Transverse colon (tissue), 4 donors: ENCODE data around the gene HOXC13. TPM values are rescaled to one million over a fixed set of nuclear protein-coding genes. Genes with fewer than 3 reads are reported as not detected.
A peak's percentile ranks its signal among the peaks of the same experiment; 100 is the strongest.

Source experiments
- DNase-seq: peaks from one replicate; pipeline ENCODE4 v3.0.0-alpha.2; 2019
- H3K27ac ChIP-seq, 4 donors: fragments of 200-600 bp; sonication (generic); 2 replicates each; pipeline ENCODE4 v1.5.1; 2016 to 2018; ENCODE audit warnings: inconsistent platforms in 4 of 4
- H3K27me3 ChIP-seq: fragments of 200-600 bp; sonication (generic); 2 replicates; pipeline ENCODE4 v1.5.1; 2017; ENCODE audit warnings: inconsistent platforms
- H3K36me3 ChIP-seq, 4 donors: fragments of 200-600 bp; sonication (generic); 2 replicates each; pipeline ENCODE4 v1.5.1; 2017 to 2019; ENCODE audit warnings: inconsistent platforms in 4 of 4
- H3K4me1 ChIP-seq, 4 donors: fragments of 200-600 bp; sonication (generic); 2 replicates each; pipeline ENCODE4 v1.5.1; 2017 to 2020; ENCODE audit warnings: inconsistent platforms in 4 of 4
- H3K4me3 ChIP-seq, 4 donors: fragments of 200-600 bp; sonication (generic); 1 replicate in 1 of 4; 2 replicates in 3 of 4; pipeline versions ENCODE4 v1.5.1 to v1.6.1; 2017 to 2019; ENCODE audit warnings: inconsistent platforms in 4 of 4
- H3K9me3 ChIP-seq, 2 donors: fragments of 200-600 bp; sonication (generic); 2 replicates each; pipeline ENCODE4 v1.5.1; 2017 to 2019; ENCODE audit warnings: inconsistent platforms in 2 of 2
- CTCF ChIP-seq, 5 experiments: fragments of 200-600 bp in 3 of 5; fragments of 450-650 bp in 2 of 5; sonication (generic) in 3 of 5; IDR thresholded peaks; 1 replicate in 2 of 5; 2 replicates in 3 of 5; pipeline ENCODE4 v1.5.1; 2016 to 2017; ENCODE audit warnings: antibody characterized with exemption in 5 of 5, inconsistent platforms in 3 of 5, mild to moderate bottlenecking in 2 of 5, moderate library complexity in 1 of 5
- EP300 ChIP-seq: sonication (generic); formaldehyde crosslinking; IDR thresholded peaks from one replicate; pipeline ENCODE4 v1.6.1; 2017; ENCODE audit warnings: antibody characterized with exemption, low read depth
- POLR2A ChIP-seq: fragments of 450-650 bp; IDR thresholded peaks from one replicate; pipeline ENCODE4 v1.6.1; 2016; ENCODE audit warnings: antibody characterized with exemption, mild to moderate bottlenecking, moderate library complexity
- POLR2AphosphoS5 ChIP-seq, 3 donors: sonication (generic); formaldehyde crosslinking; IDR thresholded peaks; one replicate each; pipeline ENCODE4 v1.6.1; 2016; ENCODE audit warnings: antibody characterized with exemption in 3 of 3
- WGBS, 2 donors: methylation state at CpG; one replicate each; pipeline ENCODE4 v1.1.5; 2018; ENCODE audit warnings: low coverage in 1 of 2; 5-methylcytosine and 5-hydroxymethylcytosine counted together
- in situ Hi-C, 4 donors: fragments of 200-750 bp; cut with MboI; loops; one replicate each; pipeline versions ENCODE4 v1.15.0 to v1.15.1; 2017; ENCODE audit warnings: low sequenced_read_pairs in 3 of 4, low pct_ligation_motif_present in 1 of 4, low pct_unique_long_range_greater_than_20kb in 1 of 4
- intact Hi-C: fragments of 100-400 bp; cut with DNase I; formaldehyde crosslinking; loops from one replicate; pipeline ENCODE4 v1.15.1; 2023; ENCODE audit warnings: low total_unique reads
- total RNA-seq, 4 donors: library from RNA; depleted of rRNA; stranded (reverse); fragments of >200 nt; gene quantifications; one replicate each; pipeline ENCODE4 v1.1.0, GENCODE V29; 2016

The HOXC13 gene, protein sequence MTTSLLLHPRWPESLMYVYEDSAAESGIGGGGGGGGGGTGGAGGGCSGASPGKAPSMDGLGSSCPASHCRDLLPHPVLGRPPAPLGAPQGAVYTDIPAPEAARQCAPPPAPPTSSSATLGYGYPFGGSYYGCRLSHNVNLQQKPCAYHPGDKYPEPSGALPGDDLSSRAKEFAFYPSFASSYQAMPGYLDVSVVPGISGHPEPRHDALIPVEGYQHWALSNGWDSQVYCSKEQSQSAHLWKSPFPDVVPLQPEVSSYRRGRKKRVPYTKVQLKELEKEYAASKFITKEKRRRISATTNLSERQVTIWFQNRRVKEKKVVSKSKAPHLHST
- total RNA-seq, result not detected

DNA sequence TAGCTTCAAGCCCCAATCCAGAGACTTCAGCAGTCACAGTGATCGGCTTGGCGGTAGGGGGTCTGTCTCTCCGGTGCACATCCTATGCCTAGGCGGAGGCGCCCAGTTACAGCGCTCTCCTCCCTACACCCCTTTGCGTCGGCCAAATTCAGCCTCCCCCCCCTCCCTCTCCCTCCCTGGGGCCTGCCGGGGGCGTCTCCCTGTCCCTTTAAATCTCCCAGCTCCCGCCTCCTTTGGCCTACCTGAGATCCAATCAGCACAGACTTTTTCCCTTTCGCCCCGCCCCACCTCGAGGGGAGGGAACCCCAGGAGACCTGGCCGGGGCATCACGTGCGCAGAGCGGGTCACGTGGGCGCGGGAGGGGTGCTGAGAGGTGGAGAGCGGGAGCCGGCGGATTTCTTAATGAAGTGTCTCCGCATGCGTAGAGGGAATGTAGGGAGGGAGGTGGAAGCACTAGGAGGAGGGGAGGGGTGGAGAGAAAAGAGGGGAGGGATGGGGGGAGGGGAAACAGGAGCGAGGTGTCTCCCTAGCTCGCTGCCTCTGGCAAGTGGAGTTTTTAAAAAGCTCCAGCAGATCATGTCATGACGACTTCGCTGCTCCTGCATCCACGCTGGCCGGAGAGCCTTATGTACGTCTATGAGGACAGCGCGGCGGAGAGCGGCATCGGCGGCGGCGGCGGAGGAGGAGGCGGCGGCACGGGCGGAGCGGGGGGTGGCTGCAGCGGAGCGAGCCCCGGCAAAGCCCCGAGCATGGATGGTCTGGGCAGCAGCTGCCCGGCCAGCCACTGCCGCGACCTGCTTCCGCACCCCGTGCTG lies at the start of gene HOXC13:
Gene HOXC13 (plus strand): TSS at position 506 of the 815 bp plus-strand sequence. CDS start 76 bp downstream, at position 582.
- no peak for TF ChIP-seq CTCF (IDR thresholded peaks at IDR 0.05)
- TF ChIP-seq EP300, result no peak
- TF ChIP-seq POLR2A, result no peak
- in situ Hi-C loops, result no loop called here

DNA sequence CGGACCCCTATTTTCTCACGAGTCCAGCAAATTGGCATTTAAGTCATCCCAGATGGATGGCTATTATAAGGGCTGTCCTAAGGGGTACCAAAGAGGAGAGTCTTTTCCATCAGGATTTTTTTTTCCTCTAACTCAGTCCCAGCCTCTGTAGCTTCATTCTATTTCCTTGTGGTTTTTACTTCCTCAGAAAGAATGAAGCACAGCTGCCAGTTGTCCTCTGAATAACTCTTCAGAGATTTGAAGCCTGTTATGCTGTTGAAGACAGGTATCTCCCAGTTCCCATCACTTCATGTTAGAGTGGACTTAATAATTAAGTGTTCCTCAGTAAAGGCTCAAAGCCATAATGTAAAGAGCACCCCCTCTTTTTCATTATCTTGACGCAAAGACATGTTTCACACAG lies 48.5 kb upstream of the HOXC13 start:
- no peak overlapping the region for H3K4me3 ChIP-seq
- intact Hi-C loops, result no loop called here
- TF ChIP-seq POLR2AphosphoS5 (IDR thresholded peaks at IDR 0.05) (no peak), POLR2A (no peak), EP300 (no peak), CTCF (IDR thresholded peaks at IDR 0.05) (no peak)
- H3K9me3 ChIP-seq, result no peaks in the 10 kb centered on the region
- H3K4me1 ChIP-seq, result no peaks in the 10 kb centered on the region
- H3K27me3 ChIP-seq, result peaks cover 74% of the 10 kb centered on the region
- H3K36me3 ChIP-seq, result no peaks in the 10 kb centered on the region
- no peak for DNase-seq
- H3K27ac ChIP-seq, result no peak overlapping the region
- WGBS, 2 donors, result 81 to 89% methylated on average over 3 of the region's 3 CpGs
- in situ Hi-C loops, result no loop called here

More for the DNA sequence above, at the start of gene HOXC13:
- peaks cover 0 to 12% (median 3%) of the 10 kb centered on the region in 4 donors for H3K4me1 ChIP-seq
- H3K4me3 ChIP-seq, result peak within 1 kb of the TSS in 1 of 4 donors; percentile 15
- DNase-seq, result no peak
- peaks cover 100% of the 10 kb centered on the region for H3K27me3 ChIP-seq
- WGBS, 2 donors, result 17 to 19% methylated on average over 5 to 53 of the region's 56 CpGs
- H3K9me3 ChIP-seq, result no peaks in the 10 kb centered on the region
- intact Hi-C loops, result no loop called here
- no peak within 1 kb of the TSS for H3K27ac ChIP-seq
- H3K36me3 ChIP-seq, result no peaks in the 10 kb centered on the region

DNA sequence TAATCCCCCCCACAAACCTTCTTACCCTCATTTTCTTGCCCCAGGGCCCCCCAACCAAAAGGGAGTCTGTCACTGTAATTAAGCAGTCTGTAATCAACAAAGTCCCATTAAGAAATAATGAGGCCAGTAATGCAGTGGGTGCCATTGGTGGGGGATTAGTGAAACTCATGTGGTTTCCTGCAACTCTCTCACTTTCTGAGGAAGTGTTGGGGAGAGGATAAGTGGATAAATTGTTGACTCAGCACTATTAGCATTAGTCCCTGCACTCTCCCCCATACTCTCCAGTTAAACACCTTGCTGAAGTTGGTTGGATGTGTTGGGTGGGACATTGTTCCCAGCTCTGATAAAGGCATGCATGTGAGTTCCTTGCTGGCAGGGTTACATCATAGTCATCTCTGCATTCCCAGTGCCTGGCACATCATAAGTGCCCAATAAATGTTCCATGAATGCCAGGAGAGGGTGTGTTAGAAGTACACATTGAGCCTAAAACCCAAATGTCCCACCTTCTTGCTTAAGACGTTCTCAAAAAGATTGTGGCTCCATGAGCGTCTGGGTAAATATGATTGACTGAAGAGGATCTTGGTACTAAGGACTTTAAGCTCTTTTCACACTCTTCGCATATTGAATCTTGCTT lies 45.8 kb upstream of the HOXC13 start:
- TF ChIP-seq CTCF (IDR thresholded peaks at IDR 0.05), result no peak
- no peak for TF ChIP-seq POLR2AphosphoS5 (IDR thresholded peaks at IDR 0.05)
- no peak for TF ChIP-seq POLR2A
- TF ChIP-seq EP300, result no peak
- Histone ChIP-seq H3K4me1 (no peaks in the 10 kb centered on the region), H3K36me3 (no peaks in the 10 kb centered on the region), H3K4me3 (no peak overlapping the region), H3K27me3 (peaks cover 75% of the 10 kb centered on the region), H3K9me3 (no peaks in the 10 kb centered on the region), H3K27ac (no peak overlapping the region)
- in situ Hi-C loops (no loop called here), intact Hi-C loops (no loop called here)
- DNase-seq, result no peak
- WGBS, 2 donors, result 66 to 79% methylated on average over 3 of the region's 3 CpGs

DNA sequence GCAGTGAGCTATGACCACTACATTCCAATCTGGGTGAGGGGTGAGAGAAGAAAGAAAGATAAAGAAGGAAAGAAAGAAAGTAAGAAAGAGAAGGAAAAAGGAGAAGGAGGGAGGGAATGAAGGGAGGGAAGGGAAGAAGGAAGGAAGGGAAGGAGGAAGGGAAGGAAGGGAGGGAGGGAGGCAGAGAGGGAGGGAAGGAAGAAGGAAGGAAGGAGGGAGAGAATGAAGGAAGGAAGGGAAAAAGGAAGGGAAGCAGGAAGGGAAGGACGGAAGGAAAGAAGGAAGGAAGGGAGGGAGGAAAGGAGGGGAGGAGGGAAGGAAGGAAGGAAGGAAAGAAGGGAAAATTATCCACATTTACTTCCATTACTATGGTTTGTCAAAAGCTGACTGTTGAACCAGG lies 39.4 kb upstream of the HOXC13 start:
- Histone ChIP-seq H3K9me3 (no peaks in the 10 kb centered on the region), H3K36me3 (no peaks in the 10 kb centered on the region), H3K4me3 (no peak overlapping the region), H3K4me1 (no peaks in the 10 kb centered on the region), H3K27ac (no peak overlapping the region), H3K27me3 (peaks cover 83% of the 10 kb centered on the region)
- DNase-seq, result no peak
- in situ Hi-C loops (no loop called here), intact Hi-C loops (no loop called here)
- no peak for TF ChIP-seq EP300
- WGBS, 2 donors, result 61 to 73% methylated on average over 1 of the region's 1 CpG
